Ishikawa (cell line): ENCODE results near the gene SYCP2.

ENCODE experiments used
- CEBPB ChIP-seq: IDR thresholded peaks from 2 replicates; pipeline ENCODE4 v1.6.1; 2012
- EGR1 ChIP-seq: IDR thresholded peaks from 2 replicates; pipeline ENCODE4 v1.6.1; 2012
- EP300 ChIP-seq: IDR thresholded peaks from 2 replicates; pipeline ENCODE4 v1.6.1; 2012; ENCODE audit warnings: borderline replicate concordance
- FOXM1 ChIP-seq: IDR thresholded peaks from 2 replicates; pipeline ENCODE4 v1.6.1; 2012; ENCODE audit warnings: low read depth, borderline replicate concordance
- MAX ChIP-seq: IDR thresholded peaks from 2 replicates; pipeline ENCODE4 v1.6.1; 2012
- NFIC ChIP-seq: IDR thresholded peaks from 2 replicates; pipeline ENCODE4 v1.6.1; 2012
- RAD21 ChIP-seq: IDR thresholded peaks from 2 replicates; pipeline ENCODE4 v1.6.1; 2012; ENCODE audit warnings: low read depth
- REST ChIP-seq: IDR thresholded peaks from 2 replicates; pipeline ENCODE4 v1.6.1; 2012; ENCODE audit warnings: low read depth, mild to moderate bottlenecking
- TCF12 ChIP-seq: IDR thresholded peaks from 2 replicates; pipeline ENCODE4 v1.6.1; 2012; ENCODE audit warnings: low read depth
- TEAD4 ChIP-seq: IDR thresholded peaks from 2 replicates; pipeline ENCODE4 v1.6.1; 2012
- USF1 ChIP-seq: IDR thresholded peaks from 2 replicates; pipeline ENCODE4 v1.6.1; 2012
- YY1 ChIP-seq: IDR thresholded peaks from 2 replicates; pipeline ENCODE4 v1.6.1; 2012; ENCODE audit warnings: low read depth
- ZBTB7A ChIP-seq: IDR thresholded peaks from 2 replicates; pipeline ENCODE4 v1.6.1; 2012; ENCODE audit warnings: low read depth

- TF ChIP-seq EP300 (no peak), ZBTB7A (no peak), CEBPB (no peak), FOXM1 (no peak), NFIC (no peak), YY1 (no peak), RAD21 (no peak), USF1 (no peak), TEAD4 (no peak), REST (no peak), EGR1 (no peak), MAX (no peak), TCF12 (no peak)
Measured at GRCh38 chr20:59961423-59961822, 28.0 kb upstream of the SYCP2 start.
